Amniotic stem cell (primary cell): ENCODE results near the gene ANKS1B.

Source experiments
- DNase-seq: peaks from one replicate; lab custom pipeline; 2025; lab: John Stamatoyannopoulos, UW

The ANKS1B gene

DNA sequence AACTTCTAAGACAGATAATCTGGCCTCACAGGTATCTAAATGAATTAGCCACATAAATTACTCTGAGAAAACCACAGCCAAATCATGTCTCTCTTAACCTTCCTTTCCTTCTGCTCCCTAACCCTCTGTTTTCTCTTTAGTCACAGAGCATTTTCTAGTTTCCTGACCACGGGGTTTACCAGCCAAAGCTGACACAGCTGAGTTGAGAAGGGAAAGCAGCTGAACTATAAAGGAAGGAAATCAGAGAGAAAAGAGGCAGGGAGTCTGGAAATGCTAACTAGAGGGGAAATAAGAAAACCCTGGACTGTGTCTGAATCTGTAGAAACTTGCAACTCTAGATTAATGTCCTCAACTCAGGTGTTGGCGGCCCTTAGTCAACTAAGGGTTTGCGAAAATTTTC lies 24.4 kb downstream of the ANKS1B start:
- no peak for DNase-seq

DNA sequence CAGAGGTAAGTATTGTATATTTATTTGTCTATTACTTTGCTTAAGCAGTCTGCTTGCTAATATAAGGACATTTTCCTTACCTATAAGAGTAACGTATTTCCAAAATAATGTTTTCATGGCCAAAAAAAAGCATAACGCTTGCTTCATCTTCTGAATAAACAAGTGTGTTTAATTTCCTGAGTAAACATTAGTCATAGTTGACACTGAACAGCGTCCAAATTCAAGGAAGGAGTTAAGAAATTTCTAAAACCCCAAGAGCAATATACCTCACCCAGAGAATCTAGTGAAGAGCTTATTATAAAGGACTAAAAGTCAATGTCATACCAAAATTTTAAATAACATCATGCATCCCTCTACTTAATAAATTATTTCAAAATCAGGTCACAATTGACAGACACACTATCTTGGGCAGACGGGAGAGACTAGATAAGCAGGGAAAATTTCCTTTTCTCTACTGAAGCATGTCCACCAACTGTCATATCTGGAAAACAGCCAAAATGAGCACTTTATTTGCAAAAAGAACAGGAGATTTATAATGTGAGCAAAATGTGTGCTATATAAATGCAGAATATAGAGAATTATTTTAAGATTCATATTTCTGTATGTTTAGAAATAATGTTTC lies 25.1 kb downstream of the ANKS1B start:
- peak; percentile 13 for DNase-seq

DNA sequence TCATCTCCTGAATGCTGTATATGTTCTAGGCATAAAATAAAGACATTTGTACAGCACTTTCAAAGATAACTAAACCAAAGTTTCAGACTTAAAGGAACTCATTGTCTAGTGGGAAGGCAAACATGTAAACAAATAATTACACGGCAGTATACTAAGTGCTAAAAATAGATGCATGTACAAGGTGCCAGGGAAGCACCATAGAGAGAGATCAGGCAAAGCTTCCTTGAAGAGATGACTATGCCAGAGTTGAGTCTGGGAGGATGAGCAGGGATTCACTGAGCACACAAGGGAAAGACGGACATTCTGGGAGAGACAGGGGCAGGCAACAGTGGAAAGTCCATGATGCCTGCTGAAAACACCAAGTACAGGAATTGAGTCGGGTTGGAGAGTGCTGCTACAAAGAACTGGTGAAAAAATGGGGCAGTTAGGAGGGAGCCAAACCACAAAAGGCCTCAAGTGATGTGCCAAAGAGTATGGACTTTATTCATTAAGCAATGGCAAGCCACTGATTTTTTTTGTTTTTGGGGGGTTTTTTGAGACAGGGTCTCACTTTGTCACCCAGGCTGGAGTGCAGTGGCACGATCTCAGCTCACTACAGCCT lies 26.8 kb downstream of the ANKS1B start:
- no peak for DNase-seq

DNA sequence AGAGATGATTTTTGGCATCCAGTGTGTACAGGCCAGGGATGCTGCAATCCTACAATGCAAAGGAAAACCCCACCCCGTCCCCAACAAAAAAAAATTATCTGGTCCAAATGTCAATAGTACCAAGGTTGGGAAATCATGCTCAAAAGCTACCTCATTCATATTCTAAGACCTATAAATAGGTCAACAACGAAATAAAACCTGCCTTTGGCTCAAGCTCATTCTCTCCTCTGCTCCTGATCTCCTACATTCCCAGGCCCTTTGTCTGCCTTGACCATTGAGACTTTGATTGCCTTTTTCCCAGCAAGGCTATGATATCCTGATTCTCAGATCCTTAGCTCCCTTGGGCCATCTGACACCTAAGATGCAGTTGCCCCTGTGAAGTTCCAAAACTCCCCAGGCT lies 30.0 kb downstream of the ANKS1B start:
- DNase-seq, result no peak

DNA sequence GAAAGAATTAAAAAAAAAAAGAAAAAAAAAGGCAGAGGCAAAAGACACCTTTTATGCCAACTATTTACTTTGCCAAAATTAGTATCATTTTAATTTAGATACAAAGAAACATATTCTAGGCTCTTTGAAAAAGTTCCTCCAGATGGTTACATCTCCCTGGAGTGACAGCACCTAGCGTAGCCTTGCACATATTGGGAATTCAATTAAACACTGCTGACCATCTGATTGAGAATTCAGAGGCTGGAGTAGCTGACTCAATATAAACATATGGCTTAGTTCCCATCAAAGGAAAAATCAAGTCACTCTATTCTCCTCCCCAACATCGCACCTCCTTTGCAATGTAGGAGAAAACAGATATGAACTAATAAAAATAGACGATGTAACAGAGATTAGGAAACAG lies 36.4 kb downstream of the ANKS1B start:
- DNase-seq, result no peak

DNA sequence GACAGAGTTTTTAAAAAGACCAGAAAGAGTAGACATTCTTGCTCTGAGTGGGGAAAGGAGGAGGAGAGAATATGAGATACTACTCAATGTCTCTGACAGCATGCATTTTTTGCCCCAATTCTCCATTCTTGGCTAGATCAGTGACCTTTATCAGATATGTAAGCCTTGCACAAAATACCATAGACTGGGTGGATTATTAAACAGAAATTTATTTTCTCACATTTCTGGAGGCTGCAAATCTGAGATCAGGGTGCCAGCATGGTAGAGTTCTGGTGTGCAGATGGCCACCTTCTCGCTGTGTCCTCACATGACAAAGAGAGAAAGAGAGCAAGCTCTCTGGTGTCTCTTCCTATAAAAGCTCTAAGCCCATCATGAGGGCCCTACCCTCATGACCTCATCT lies 38.6 kb downstream of the ANKS1B start:
- no peak for DNase-seq

DNA sequence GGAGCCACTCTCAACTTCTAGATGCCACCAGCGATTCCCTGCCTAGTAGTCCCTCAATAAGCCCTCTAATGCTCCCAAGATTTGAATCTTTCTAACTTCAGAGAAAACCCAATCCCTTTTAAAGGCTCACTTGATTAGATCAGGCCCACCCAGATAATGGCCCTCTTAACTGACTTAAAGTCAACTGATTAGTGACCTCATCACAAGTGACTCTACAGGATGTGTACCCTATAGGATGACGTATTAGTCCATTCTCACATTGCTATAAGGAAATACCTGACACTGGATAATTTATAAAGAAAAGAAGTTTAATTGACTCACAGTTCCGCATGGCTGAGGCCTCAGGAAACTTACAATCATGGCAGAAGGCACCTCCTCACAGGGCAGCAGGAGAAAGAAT lies 49.1 kb downstream of the ANKS1B start:
- no peak for DNase-seq

DNA sequence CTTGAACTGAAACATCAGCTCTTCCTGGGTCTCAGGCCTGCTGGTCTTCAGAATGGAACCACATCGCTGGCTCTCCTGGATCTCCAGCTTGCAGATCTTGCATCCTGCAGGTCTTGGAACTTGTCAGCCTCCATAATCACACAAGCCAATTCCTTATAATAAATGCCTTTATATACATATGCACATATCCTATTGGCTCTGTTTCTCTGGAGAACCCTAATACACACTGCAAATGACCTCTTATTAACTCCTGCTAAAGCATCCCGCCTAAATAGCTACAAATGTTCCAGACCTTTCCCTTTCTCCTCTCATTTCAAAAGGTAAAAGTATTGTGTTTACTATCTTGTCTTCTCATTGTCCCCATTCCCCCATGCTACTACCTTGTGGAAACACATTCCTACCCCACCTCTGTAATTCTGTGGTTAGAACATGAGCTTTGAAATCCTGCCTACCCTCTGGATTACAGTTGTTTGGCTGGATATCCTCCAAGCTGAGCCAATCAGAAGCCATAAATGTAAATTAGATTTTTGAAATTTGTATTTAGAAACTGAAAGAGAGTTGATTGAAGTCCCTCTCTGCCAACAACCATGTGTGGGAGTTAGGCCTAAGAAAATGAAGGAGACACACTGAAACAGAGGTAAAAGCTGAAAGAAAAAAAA lies 58.1 kb downstream of the ANKS1B start:
- DNase-seq, result no peak

DNA sequence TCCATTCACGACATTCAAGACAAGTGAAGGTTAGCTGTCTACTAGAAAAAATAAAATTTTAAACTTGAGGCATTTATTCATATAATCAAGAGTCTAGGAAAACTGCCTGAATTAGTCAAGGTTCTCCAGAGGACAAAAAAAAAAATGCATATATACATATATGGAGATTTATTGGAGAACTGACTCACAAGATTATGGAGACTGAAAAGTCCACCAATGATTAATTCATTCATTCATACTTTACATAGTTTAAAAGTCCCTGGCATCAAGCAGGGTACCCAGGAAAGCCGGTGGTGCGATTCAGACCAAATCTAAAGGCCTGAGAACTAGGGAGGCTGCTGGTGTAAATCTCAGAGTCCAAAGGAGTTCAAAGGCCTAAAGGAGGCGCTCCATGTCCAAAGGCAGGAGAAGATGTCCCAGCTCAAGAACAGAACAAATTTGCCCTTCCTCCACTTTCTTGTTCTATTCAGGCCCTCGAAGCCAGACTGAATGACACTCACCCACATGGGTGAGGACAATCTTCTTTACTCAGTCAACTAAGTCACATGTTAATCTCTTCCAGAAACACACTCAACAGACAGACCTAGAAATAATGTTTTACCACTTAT lies 64.3 kb downstream of the ANKS1B start:
- DNase-seq, result no peak

DNA sequence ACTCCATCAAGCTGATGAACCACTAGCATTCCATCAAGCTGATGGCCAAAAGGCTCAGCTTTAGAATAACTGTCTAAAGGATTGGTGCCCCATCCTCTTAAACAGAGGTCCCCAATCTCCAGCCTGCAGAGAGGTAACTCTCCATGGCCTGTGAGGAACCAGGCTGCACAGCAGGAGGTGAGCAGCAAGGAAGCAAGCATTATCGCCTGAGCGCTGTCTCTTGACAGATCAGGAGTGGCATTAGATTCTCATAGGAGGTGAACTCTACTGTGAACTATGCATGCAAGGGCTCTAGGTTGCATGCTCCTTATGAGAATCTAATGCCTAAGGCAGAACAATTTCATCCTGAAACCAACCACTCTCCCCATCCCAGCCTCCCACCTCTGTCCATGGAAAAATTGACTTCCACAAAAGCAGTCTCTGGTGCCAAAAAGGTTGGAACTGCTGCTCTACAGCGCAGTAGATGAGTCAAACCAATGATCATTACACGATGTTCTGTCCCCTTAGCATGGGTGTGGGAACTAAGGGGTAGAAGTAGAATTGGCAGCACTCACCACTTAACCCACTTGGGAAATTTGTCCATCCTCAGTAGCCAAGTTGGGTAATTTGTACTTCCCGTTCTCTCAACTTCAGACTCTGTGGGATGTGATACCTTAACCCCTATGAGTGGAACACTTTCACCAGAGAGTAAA lies 66.9 kb downstream of the ANKS1B start:
- no peak for DNase-seq

DNA sequence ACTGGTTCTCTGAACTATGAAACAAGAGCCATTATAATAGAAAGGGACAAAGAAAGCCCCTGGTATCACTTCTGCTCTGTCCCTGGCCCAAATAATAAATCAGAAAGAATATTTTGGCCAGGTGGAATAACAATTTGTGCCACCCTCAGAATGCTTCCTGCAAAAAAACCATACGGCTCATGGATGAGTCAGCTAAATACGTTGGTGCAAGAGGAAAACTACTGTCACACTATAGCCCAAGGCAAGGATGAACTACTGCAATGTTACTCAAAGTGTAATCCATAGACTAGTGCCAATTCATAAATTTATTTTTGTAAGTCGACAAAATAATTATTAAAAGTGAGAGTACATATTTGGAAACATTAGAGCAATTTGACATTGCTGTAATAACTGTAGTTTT lies 68.2 kb downstream of the ANKS1B start:
- no peak for DNase-seq

DNA sequence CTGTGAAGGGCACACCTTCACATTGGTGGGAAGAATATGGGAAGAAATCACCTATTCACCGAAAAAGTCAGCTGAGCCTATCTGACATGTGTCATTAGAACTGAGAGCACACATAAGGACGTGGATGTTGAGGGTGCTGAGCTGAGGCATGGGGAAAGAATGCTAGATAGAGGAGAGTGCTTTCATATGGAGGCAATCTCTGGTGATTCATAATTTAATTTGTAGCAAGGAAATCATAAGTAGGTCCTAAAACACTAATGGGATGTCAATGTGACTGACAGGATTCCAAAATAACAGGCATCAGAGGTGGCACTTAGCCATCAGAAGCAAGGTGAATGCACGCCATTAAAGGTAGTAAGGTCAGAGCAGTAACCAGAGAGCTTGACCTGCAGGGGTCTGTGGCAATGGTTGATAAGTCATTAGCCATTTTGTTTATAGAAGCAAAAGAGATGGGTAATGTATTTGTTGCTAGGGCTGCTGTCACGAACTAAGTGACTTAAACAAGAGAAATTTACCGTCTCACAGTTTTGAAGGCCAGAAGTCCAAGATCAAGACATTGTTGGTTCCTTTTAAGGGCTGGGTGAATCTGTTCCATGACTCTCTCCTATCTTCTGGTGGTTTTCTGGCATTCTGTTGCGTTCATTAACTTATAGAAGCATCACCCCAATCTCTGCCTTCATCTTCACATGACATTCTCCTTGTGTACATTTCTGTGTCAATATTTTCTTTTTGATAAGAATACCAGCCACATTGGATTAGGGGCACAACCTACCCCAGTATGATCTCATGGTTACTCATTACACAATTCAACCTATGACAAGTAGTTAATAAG lies 69.3 kb downstream of the ANKS1B start:
- peak; percentile 63 for DNase-seq

DNA sequence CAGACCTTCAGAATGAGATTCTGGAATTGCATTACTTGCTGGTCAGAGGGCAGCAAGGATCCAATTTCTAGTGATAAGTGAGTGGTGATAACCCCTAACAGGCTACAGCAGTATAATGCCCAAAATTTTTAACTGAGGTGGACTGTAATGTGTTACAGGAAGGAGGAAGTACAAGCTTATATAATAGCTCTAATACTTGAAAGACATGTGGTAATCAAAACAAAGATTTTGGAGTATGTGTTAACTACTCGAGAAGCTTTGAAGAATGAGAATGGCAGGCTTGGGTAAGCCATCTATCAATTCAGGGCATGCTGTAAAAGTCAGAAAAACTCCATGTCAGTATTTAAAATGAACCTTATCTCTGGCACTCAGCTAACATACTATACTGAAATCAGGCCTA lies 70.5 kb downstream of the ANKS1B start:
- DNase-seq, result no peak

DNA sequence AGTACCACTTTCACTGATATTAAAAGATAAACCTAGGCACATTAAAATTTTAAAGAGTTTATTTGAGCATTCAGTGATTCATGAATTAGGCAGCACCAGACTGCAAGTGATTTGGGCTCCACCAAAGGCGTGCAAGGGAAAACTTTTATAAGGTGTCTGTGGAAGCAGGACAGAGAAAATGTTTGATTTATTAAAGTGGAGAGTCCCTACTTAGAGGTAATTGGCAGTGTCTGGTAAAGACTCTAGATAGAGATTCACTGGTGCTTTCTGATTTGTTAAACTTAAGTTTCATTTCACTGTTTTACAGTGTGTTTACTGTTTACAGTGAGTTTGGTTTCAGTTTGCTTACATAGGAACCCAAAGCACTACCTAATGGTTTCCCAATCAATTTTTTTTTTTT lies 72.8 kb downstream of the ANKS1B start:
- no peak for DNase-seq

DNA sequence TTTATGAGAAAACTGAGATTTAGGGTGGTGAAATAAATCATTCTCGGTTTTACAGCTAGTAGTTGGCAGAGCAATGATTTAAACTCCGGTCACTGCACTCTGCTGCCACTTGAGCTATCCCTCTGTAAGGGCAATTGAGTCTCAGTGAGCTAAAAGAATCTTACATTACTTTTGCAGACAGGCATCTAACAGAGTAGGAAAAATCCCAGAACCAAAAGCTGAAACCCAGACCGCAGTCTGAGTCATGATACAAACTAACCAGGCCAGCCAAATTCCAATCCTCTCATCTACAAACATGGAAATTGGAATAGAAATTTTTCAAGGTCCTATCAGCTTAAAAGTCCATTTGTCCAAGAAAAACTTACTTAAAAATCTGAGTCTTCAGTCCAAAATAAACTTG lies 73.7 kb downstream of the ANKS1B start:
- DNase-seq, result peak; percentile 96

DNA sequence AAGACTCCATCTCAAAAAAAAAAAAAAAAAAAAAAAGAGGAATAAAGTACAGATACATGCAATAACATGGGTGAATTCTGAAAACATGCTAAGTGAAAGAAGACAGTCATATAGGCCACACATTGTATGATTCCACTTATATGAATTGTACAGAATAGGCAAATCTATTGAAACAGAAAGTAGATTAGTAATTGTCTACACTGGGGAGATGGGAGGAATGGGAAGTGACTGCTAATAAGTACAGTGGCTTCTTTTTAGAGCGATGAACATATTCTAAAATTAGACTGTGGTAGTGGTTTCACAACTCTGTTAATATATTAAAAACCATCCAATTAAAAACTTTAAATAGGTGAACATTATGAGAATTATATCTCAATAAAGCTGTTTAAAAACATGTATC lies 74.4 kb downstream of the ANKS1B start:
- no peak for DNase-seq

DNA sequence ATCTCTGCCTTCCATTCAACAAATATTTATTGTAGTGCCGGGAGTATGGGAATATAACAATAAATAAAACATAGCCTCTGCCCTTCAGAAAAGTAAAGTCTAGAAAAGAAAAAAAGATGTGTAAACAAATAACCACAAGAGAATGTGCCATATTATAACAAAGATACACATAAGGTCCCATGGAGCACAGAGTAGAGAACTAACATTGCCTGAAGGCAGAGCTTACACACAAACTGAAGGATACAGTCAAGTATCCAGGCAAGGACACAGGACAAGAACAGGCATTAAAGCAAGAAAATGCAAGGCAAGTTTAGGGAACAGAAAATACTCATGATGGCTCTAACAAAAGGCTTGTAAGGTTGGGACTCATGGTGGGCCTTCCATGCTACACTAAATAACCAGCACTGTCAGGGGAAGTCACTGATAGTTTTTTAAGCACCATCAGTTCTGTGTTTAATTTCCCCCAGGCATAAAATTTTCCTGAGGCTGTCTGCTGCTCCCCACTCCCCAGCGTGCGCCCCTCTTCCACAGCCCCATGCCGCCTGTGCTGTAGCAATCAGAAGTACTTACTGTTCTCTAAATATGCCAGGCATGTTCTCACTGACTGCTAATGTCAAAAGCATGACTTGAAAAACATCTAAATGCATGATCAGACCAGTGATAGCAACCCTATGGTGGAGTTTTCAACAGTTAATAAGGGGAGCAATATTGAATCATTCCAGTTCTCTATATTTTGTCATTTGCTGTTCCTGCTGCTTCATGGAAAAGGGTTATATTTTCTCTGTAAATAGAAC lies 77.8 kb downstream of the ANKS1B start:
- no peak for DNase-seq

DNA sequence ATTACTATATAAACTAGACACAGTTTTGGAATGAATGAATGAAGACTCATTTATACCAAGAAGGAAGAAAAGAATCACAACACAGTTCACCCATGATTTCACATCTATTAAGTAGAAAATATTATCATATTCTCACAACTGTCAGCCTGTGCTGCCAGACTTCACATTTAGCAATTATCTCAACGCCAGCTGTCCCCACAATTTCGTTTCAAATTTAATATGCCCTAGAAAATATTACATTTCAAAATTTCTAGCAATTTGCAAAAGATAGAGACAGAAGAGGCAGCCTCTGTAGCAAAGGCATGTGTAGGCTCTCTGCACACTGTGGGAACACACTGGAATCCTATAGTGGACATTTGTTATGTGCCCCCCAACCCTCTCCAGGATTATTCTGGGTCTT lies 83.6 kb downstream of the ANKS1B start:
- DNase-seq, result no peak

DNA sequence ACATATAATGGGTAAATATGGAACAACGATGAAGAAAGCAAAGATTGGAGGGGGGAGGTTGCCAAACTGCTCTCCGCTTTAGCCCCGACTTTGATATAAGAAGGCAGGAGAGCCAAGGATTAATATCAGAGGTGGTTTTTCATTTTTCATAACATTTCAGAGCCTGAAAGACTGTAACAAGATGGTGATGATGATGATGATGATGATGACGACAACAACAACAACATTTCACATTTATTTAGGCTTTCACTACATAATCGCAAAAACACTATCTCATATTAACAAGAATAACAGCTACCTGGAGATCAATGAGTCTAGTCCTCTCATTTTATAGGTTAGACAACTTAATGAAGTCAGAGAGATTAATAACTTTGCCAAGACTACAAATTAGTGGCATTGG lies 86.1 kb downstream of the ANKS1B start:
- no peak for DNase-seq

DNA sequence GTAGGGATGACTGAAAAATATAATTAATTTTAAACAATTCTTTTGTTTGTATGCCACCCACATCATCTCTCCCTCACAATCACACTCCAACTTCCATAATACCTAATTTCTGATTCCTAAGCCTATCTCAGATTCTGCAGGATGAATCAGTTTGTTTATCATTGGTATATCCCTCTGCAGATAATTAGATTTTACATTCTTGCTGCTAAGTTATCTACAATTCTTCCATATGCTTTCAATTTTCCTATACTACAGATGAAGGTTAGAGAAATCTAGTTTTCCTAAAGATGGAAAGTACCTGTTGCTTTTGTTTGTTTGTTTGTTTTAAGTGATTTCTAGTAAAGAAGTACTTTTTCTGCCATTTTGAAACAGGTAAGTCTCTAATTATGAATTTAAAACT lies 105.3 kb downstream of the ANKS1B start:
- DNase-seq, result no peak

DNA sequence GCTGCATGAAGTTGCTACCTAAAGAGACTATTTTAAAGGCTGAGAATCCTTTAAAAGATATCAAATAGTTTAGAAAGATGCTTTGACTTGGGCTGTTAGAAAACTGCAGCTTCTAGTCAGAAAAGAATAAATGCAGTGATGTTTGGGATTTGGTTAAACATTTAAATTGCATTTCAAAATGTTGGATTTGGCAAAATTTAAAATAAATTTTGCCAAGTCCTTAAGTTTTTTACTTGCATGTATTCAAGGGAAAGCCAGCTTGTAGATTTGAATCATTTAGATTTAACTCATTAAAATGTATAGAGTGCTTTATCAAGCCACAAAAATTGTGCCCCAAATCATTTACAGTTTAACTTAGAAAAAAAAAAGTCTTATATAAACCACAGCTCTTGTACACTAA lies 109.7 kb downstream of the ANKS1B start:
- DNase-seq, result no peak
